Calu3 (cell line): ENCODE data around the gene CSMD2. TPM values are rescaled to one million over a fixed set of nuclear protein-coding genes. Genes with fewer than 3 reads are reported as not detected.

ENCODE experiments used
- BruUV-seq: library from RNA; stranded (reverse); fragments of 400-500 nt; replicated peaks from 2 replicates; lab custom pipeline; 2021; lab: Mats Ljungman, UMichigan
- CTCF ChIA-PET: fragments of 300-600 bp; sonication (Branson Sonifier 250); formaldehyde crosslinking; loops from one replicate; lab custom pipeline; 2022; ENCODE audit warnings: antibody characterized with exemption; lab: Charles Lee
- DNase-seq: peaks from one replicate; pipeline ENCODE4 v3.0.0; 2022
- H3K27ac Mint-ChIP-seq: one replicate; pipeline ENCODE4 v1.8.0; 2022; ENCODE audit warnings: mixed read lengths; ENCODE audit not compliant: unreplicated experiment
- H3K27me3 Mint-ChIP-seq: one replicate; pipeline ENCODE4 v1.8.0; 2022; ENCODE audit warnings: mixed read lengths; ENCODE audit not compliant: unreplicated experiment
- H3K36me3 Mint-ChIP-seq: one replicate; pipeline ENCODE4 v1.8.0; 2022; ENCODE audit warnings: mild to moderate bottlenecking, moderate library complexity, mixed read lengths; ENCODE audit not compliant: insufficient read depth, unreplicated experiment
- H3K4me1 Mint-ChIP-seq: one replicate; pipeline ENCODE4 v1.8.0; 2022; ENCODE audit warnings: mild to moderate bottlenecking, low read depth, mixed read lengths; ENCODE audit not compliant: unreplicated experiment
- H3K4me3 Mint-ChIP-seq: one replicate; pipeline ENCODE4 v1.8.0; 2022; ENCODE audit warnings: mild to moderate bottlenecking, low read depth, moderate library complexity, mixed read lengths; ENCODE audit not compliant: unreplicated experiment
- H3K9me3 Mint-ChIP-seq: one replicate; pipeline ENCODE4 v1.8.0; 2022; ENCODE audit warnings: low read depth, mixed read lengths; ENCODE audit not compliant: unreplicated experiment
- intact Hi-C: fragments of 100-400 bp; cut with micrococcal nuclease; formaldehyde crosslinking; loops from one replicate; pipeline ENCODE4 v1.10.0; 2022; ENCODE audit not compliant: unreplicated experiment
- total RNA-seq: library from RNA; stranded (reverse); gene quantifications from 2 replicates; pipeline ENCODE4 v1.2.3, GENCODE V29; 2022
- TF ChIP-seq, protein P1 (sequence below): fragments of 200-600 bp; IDR thresholded peaks from one replicate; pipeline ENCODE4 v1.8.0; 2022; ENCODE audit warnings: antibody characterized with exemption; ENCODE audit not compliant: unreplicated experiment

The CSMD2 gene
- total RNA-seq, 1 experiment from 2014 or later: not detected

DNA sequence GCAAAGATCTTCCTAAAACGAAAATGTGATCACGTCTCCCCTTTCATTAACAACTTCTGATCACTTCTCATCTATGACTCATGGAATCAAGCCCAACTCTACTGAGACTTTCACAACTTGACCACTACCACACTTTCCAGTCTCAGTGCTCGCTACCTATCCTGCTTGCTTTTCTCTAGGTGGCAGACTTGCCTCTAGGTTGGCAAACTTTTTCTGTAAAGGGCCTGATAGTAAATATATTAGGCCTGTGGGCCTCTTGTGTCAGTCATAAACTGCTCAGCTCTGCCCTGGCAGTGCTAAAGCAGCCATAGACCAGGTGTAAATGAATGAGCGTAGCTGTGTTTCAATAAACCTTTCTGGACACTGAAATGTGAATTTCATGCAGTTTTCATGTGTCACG is 322.7 kb downstream of the CSMD2 start:
- H3K4me1 Mint-ChIP-seq: no peaks in the 10 kb centered on the region
- H3K4me3 Mint-ChIP-seq: no peak overlapping the region
- H3K27ac Mint-ChIP-seq: no peak overlapping the region
- H3K36me3 Mint-ChIP-seq: no peaks in the 10 kb centered on the region
- intact Hi-C loops: no loop called here
- peaks cover 11% of the 10 kb centered on the region for H3K9me3 Mint-ChIP-seq
- no peak for DNase-seq
- peaks cover 13% of the 10 kb centered on the region for H3K27me3 Mint-ChIP-seq
- CTCF ChIA-PET: no interaction called here
- BruUV-seq: no TSS peak
- TF ChIP-seq, protein P1, sequence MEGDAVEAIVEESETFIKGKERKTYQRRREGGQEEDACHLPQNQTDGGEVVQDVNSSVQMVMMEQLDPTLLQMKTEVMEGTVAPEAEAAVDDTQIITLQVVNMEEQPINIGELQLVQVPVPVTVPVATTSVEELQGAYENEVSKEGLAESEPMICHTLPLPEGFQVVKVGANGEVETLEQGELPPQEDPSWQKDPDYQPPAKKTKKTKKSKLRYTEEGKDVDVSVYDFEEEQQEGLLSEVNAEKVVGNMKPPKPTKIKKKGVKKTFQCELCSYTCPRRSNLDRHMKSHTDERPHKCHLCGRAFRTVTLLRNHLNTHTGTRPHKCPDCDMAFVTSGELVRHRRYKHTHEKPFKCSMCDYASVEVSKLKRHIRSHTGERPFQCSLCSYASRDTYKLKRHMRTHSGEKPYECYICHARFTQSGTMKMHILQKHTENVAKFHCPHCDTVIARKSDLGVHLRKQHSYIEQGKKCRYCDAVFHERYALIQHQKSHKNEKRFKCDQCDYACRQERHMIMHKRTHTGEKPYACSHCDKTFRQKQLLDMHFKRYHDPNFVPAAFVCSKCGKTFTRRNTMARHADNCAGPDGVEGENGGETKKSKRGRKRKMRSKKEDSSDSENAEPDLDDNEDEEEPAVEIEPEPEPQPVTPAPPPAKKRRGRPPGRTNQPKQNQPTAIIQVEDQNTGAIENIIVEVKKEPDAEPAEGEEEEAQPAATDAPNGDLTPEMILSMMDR: no peak

DNA sequence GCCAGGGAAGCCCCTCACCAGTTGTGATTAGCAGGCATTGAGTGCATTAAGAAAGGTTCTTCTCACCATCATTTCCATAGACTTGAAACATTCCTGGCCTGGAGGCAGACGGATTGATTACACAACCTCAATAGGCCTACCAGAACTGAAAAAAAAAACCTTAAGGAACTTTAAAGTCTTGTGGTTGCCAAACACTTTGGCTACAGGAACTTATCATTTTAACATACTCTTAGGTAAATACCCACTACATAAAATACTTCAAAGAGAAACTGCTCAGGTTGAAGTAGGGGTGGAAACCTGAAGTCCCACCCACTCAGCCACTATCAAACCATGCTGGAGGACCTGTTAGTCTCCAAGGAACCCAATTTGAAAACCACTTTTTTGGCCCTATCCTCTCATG is 323.5 kb downstream of the CSMD2 start:
- BruUV-seq: no TSS peak

DNA sequence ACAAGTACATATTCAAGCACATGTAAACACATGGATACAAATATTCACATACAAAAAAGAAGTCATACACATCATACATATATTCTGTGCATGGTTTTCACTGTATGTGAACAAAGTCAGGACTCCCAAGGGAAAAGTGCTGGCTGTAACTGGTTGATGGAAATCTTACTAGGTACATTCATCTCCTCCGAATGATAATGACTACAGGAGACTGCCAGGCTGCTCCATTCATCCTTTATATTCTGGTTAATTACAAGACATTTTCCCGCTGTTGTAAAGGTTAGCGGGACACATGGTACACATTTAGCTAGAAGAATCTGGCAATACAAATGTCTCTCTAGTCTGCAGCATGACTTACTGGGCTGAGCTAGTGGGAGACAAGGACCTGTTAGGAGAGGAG is 327.4 kb downstream of the CSMD2 start:
- intact Hi-C loops: no loop called here
- TF ChIP-seq, protein P1: no peak
- H3K27ac Mint-ChIP-seq: no peak overlapping the region
- H3K9me3 Mint-ChIP-seq: peaks cover 8% of the 10 kb centered on the region
- no TSS peak for BruUV-seq
- no peaks in the 10 kb centered on the region for H3K27me3 Mint-ChIP-seq
- no peaks in the 10 kb centered on the region for H3K4me1 Mint-ChIP-seq
- CTCF ChIA-PET: no interaction called here
- no peak for DNase-seq
- H3K36me3 Mint-ChIP-seq: no peaks in the 10 kb centered on the region
- no peak overlapping the region for H3K4me3 Mint-ChIP-seq

More for the DNA sequence above, 323.5 kb downstream of the CSMD2 start:
- CTCF ChIA-PET: no interaction called here
- DNase-seq: no peak
- intact Hi-C loops: no loop called here
- H3K27me3 Mint-ChIP-seq: peaks cover 13% of the 10 kb centered on the region
- H3K36me3 Mint-ChIP-seq: no peaks in the 10 kb centered on the region
- H3K27ac Mint-ChIP-seq: no peak overlapping the region
- no peaks in the 10 kb centered on the region for H3K4me1 Mint-ChIP-seq
- no peak overlapping the region for H3K4me3 Mint-ChIP-seq
- peaks cover 11% of the 10 kb centered on the region for H3K9me3 Mint-ChIP-seq
- TF ChIP-seq, protein P1: no peak

DNA sequence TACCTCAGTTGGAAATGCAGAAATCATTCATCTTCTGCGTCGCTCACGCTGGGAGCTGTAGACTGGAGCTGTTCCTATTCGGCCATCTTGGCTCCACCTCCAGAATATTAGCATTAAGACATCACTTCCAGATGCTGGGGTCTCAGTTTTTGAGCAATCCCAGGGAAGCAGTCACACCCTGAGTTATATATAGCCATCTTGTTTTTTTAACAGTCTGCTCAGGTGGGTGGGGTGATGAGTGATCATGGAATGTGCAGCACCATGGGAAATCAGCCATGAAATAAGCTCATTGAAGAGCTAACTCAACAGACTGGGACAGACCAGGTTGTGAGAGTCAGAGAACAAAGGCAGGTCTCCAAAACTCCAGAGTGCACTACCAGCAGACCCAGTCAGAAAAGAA is 328.1 kb downstream of the CSMD2 start:
- TF ChIP-seq, protein P1: no peak
- Mint-ChIP-seq H3K27me3 (no peaks in the 10 kb centered on the region), H3K27ac (no peak overlapping the region), H3K9me3 (peaks cover 7% of the 10 kb centered on the region), H3K36me3 (no peaks in the 10 kb centered on the region), H3K4me3 (no peak overlapping the region), H3K4me1 (no peaks in the 10 kb centered on the region)
- CTCF ChIA-PET: no interaction called here
- DNase-seq: no peak
- intact Hi-C loops: no loop called here
- no TSS peak for BruUV-seq
